Parathyroid adenoma (tissue), 2 donors: Measurements from ENCODE around the gene ASS1.

Experiments
- H2AFZ ChIP-seq: fragments of 300-600 bp; sonication (generic); one replicate; pipeline ENCODE4 v1.7.0; 2017; ENCODE audit warnings: antibody characterized with exemption, mild to moderate bottlenecking
- H3K27ac ChIP-seq: fragments of 300-600 bp; sonication (generic); one replicate; pipeline ENCODE4 v1.7.0; 2017
- H3K27me3 ChIP-seq: fragments of 300-600 bp; sonication (generic); one replicate; pipeline ENCODE4 v1.7.0; 2017; ENCODE audit warnings: low read length; ENCODE audit not compliant: control insufficient read depth, insufficient read depth
- H3K36me3 ChIP-seq: fragments of 300-600 bp; sonication (generic); one replicate; pipeline ENCODE4 v1.7.0; 2017; ENCODE audit warnings: low read length; ENCODE audit not compliant: control insufficient read depth, insufficient read depth
- H3K4me1 ChIP-seq: fragments of 300-600 bp; sonication (generic); one replicate; pipeline ENCODE4 v1.7.0; 2017; ENCODE audit warnings: control low read depth
- H3K4me2 ChIP-seq: fragments of 300-600 bp; sonication (generic); one replicate; pipeline ENCODE4 v1.7.0; 2017; ENCODE audit warnings: low read length
- H3K4me3 ChIP-seq: fragments of 300-600 bp; sonication (generic); one replicate; pipeline ENCODE4 v1.7.0; 2017; ENCODE audit warnings: low read depth, low read length
- H3K79me2 ChIP-seq: fragments of 300-600 bp; sonication (generic); one replicate; pipeline ENCODE4 v1.7.0; 2017; ENCODE audit warnings: control low read depth
- H3K9ac ChIP-seq: fragments of 300-600 bp; sonication (generic); one replicate; pipeline ENCODE4 v1.7.0; 2017; ENCODE audit warnings: mild to moderate bottlenecking
- H3K9me3 ChIP-seq: fragments of 300-600 bp; sonication (generic); one replicate; pipeline ENCODE4 v1.7.0; 2017; ENCODE audit warnings: low read length; ENCODE audit not compliant: control insufficient read depth
- CTCF ChIP-seq: fragments of 300-600 bp; sonication (generic); IDR thresholded peaks from one replicate; pipeline ENCODE4 v1.7.0; 2017; ENCODE audit warnings: antibody characterized with exemption, mild to moderate bottlenecking
- donor health status: primary hyperparathyroidism.

The ASS1 gene

GRCh38 chr9:130458027-130458803, 13.5 kb downstream of the ASS1 start:
- no peak overlapping the region for H2AFZ ChIP-seq
- no peaks in the 10 kb centered on the region for H3K36me3 ChIP-seq

GRCh38 chr9:130458804-130459067, 14.0 kb downstream of the ASS1 start:
- Histone ChIP-seq H3K4me3 (no peak overlapping the region), H2AFZ (no peak overlapping the region), H3K9ac (no peak overlapping the region), H3K9me3 (no peaks in the 10 kb centered on the region), H3K27me3 (no peaks in the 10 kb centered on the region), H3K4me2 (no peak overlapping the region), H3K4me1 (peaks cover under 1% of the 10 kb centered on the region), H3K79me2 (no peaks in the 10 kb centered on the region), H3K36me3 (no peaks in the 10 kb centered on the region), H3K27ac (no peak overlapping the region)
- TF ChIP-seq CTCF, result no peak

More at GRCh38 chr9:130458027-130458803, 13.5 kb downstream of the ASS1 start:
- H3K79me2 ChIP-seq, result no peaks in the 10 kb centered on the region
- H3K9me3 ChIP-seq, result no peaks in the 10 kb centered on the region
- H3K9ac ChIP-seq, result no peak overlapping the region
- H3K4me3 ChIP-seq, result no peak overlapping the region
- no peak for TF ChIP-seq CTCF
- no peaks in the 10 kb centered on the region for H3K27me3 ChIP-seq
- H3K4me2 ChIP-seq, result no peak overlapping the region
- no peak overlapping the region for H3K27ac ChIP-seq
- H3K4me1 ChIP-seq, result peaks cover 5% of the 10 kb centered on the region

- H3K36me3 ChIP-seq, result no peaks in the 10 kb centered on the region
- H3K9me3 ChIP-seq, result no peaks in the 10 kb centered on the region
- no peaks in the 10 kb centered on the region for H3K4me1 ChIP-seq
- no peak overlapping the region for H3K27ac ChIP-seq
- H3K9ac ChIP-seq, result no peak overlapping the region
- H2AFZ ChIP-seq, result no peak overlapping the region
- no peak overlapping the region for H3K4me3 ChIP-seq
- H3K4me2 ChIP-seq, result no peak overlapping the region
- H3K79me2 ChIP-seq, result no peaks in the 10 kb centered on the region
- H3K27me3 ChIP-seq, result no peaks in the 10 kb centered on the region
- TF ChIP-seq CTCF, result no peak
Observed at GRCh38 chr9:130459151-130459550, 14.4 kb downstream of the ASS1 start.

GRCh38 chr9:130459941-130460669, 15.3 kb downstream of the ASS1 start:
- Histone ChIP-seq H3K4me3 (no peak overlapping the region), H3K9ac (no peak overlapping the region), H3K27ac (no peak overlapping the region), H3K4me1 (no peaks in the 10 kb centered on the region), H2AFZ (no peak overlapping the region), H3K36me3 (no peaks in the 10 kb centered on the region), H3K27me3 (no peaks in the 10 kb centered on the region), H3K79me2 (no peaks in the 10 kb centered on the region), H3K4me2 (no peak overlapping the region), H3K9me3 (no peaks in the 10 kb centered on the region)
- no peak for TF ChIP-seq CTCF

- Histone ChIP-seq H2AFZ (no peak overlapping the region), H3K36me3 (no peaks in the 10 kb centered on the region), H3K4me1 (no peaks in the 10 kb centered on the region), H3K4me3 (no peak overlapping the region), H3K9me3 (no peaks in the 10 kb centered on the region), H3K79me2 (no peaks in the 10 kb centered on the region), H3K9ac (no peak overlapping the region), H3K27ac (no peak overlapping the region), H3K4me2 (no peak overlapping the region), H3K27me3 (no peaks in the 10 kb centered on the region)
- TF ChIP-seq CTCF, result peak; percentile 76
Observed at GRCh38 chr9:130461218-130461630, 16.5 kb downstream of the ASS1 start.
